ENCODE results near the gene HENMT1.

HENMT1 gene

DNA sequence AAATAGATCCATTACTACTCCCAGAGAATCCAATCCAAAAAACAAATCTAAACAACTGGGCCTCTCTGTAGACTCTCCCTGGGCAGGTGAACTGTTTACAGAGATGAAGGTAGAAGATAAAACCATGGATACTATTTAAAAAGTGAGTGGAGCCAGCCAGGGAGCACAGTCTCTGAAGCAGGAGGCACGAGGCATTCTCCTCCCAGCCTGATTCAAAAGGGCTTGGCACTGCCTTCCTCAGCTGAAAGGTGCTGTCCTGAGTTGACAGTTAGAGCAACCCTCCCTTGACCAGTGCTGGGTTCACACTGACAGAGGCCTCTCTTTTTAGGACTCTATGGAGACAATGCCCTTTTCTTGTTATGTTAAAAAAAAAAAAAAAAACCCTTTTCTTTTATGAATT, 36.8 kb downstream of the HENMT1 start:
- no peak for DNase-seq

DNA sequence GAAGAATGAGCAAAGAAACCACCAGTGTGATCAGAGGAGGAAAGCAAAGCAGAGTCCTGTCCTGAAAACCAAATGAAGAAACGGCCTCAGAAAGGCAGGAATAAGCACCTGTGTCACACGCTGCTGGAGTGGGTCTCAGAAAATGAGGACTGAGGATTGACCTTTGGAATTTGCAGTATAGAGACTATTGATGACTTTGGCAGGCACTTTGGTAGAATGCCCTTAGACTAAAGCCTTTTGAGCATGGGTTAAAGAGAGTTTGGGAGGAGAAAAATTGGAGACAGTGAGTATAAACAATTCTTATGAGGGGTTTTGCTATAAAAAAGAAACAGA, 43.2 kb downstream of the HENMT1 start:
- no peak for DNase-seq

DNA sequence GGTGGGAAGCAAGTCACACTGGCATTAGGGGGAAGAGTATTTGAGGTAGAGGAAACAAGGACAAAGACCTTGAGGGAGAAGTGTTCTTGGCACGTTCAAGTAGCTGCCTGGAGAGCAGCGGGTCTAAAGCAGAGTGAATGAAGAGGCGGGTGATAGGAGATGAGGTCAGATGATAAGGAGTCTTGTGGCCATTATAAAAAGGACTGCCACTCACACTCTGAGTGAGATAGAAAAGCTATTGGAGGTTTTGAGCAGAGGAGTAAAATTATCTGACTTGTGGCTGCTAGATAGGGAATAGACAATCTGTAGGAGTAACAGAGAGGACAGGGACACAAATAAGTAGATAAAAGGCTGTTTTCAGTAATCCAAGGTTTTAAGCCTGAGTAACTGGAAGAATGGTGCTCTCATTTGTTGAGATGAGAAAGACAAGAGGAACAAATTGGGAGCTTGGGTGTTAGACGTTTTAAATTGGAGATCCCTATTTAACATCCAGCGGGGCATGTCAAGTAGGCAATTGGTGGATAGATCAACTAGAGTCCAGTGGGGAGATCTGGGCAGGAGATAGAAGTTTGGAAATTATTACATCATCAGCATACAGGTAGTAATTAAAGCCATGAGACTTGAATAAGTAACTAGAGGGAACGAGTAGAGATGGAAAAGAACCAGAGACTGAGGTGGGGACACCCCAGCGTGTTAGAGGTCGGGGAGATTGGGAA, 43.7 kb downstream of the HENMT1 start:
- no peak for DNase-seq

DNA sequence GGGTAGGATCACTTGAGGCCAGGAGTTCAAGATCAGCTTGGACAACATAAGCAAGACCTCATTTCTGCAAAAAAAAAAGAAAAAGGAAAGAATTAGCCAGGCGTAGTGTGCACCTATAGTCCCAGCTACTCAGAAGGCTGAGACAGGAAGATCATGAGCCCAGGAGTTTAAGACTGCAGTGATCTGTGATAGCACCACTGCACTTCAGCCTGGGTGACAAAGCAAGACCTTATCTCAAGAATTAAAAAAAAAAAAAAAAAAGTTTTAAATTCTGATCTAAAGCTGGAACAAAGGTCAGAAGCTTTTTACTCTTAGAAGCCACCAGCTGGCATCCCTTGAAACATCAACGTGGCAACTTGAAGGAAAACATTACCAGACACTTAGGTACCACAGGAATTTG, 45.3 kb downstream of the HENMT1 start:
- no peak for DNase-seq

DNA sequence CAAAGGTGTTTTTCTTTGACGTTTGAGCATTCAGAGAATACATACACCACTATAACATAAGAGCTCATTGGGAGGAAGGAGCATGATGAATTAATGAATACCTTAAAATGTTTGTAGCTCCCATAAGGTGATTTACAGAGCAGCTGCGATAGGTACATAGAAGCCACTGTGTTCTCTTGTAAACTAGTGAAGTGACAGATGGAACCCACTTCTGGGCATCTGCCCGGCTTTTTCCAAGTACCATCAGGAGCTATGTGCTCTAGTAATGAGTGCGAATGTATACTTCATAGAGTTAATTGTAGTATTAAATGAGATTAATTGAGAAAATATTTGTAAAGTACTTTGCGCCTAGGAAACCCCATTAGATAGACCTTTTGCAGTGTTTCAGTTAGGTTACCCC, 48.4 kb downstream of the HENMT1 start:
- DNase-seq = no peak

DNA sequence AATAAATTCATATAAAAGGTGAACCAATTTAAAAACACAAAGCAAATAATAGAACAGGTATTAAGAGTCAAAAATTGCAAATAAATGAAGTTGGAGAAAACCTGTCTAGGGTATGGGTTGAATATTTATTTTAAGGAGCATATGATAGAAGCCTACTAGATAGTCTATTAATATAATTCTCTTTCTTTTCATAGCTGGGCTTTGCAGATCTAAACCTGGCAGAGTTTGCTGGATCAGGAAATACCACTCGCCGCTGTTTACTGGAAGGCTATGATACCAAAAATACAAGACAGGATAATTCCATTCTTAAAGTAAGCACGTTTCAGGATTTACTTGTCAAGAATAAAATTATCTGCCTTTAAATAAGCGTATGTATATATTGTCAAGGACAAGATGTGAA, 48.9 kb downstream of the HENMT1 start:
- DNase-seq = no peak

DNA sequence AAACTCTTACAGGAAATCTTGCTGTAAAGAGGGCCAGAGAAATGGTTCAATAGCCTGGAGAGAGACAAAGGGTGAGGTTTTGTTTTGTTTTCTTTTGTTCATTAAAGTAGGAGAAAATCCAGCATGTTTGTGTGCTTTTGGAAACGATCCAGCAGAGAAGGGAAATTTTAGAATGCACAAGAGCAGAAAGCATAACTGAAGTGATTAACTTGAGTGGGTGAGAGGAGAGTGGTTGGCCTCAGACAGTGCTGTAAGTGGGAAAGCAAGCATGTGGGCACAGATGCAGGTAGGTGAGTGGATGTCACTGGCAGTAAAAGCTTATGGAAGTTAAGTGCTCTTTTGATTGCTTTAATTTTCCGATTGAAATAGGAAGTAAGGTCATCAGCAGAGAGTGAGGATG, 50.8 kb downstream of the HENMT1 start:
- DNase-seq = no peak

DNA sequence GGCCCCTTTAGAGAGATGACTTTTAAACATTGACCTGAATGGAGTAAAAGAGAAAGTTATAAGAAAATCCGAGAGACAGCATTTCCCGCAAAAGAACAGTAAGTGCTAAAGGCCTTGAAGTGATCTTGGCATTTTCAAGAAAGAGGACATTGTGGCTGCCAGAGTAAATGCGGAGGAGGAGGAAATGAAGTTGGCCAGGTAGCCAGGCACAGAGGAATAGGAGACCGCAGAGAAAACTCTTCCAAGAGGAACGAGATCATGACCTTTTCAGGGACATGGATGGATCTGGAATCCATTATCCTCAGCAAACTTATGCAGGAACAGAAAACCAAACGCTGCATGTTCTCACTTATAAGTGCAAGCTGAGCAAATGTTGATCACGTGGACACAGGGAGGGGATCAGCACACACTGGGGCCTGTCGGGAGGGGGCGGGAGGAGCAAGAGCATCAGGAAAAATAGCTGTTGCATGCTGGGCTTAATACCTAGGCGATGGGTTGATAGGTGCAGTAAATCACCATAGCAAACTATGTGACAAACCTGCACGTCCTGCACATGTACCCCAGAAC, 51.3 kb downstream of the HENMT1 start:
- DNase-seq = no peak

DNA sequence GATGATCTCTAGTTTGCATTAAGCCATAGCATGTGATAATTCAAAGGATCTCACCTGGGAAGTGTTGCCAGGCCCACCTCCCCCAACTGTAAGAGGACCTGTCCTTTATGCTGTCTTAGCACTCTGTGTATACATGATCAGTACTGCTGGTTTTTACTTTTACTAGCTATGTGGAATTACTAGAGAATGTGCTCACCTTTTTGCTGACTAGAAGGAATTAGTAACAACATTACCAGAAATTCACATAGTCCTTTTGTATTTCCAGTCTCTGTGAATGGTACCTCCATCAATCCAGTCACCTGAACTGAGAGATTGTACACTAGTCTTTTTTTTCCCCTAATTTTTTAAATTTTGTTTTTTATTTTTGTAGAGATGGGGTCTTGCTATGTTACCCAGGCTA, 54.4 kb downstream of the HENMT1 start:
- no peak for DNase-seq

DNA sequence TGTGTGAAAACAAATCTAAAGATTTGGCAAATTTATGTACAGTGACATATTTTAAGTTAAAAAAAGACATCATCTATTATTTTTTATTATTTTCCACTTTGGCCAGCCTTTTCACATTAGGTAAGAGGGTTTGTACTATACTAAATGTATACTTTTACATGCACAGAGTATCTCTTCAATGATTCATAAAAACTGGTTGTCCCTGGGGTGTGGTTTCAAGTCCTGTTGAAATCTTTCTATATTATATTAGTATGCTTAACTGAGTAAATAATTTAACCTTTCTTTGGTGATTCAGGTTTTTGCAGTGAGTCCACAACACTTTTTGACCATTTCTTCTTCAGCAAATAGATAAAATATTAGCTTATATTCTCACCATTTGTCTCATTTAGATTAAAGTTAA, 55.3 kb downstream of the HENMT1 start:
- DNase-seq = no peak

DNA sequence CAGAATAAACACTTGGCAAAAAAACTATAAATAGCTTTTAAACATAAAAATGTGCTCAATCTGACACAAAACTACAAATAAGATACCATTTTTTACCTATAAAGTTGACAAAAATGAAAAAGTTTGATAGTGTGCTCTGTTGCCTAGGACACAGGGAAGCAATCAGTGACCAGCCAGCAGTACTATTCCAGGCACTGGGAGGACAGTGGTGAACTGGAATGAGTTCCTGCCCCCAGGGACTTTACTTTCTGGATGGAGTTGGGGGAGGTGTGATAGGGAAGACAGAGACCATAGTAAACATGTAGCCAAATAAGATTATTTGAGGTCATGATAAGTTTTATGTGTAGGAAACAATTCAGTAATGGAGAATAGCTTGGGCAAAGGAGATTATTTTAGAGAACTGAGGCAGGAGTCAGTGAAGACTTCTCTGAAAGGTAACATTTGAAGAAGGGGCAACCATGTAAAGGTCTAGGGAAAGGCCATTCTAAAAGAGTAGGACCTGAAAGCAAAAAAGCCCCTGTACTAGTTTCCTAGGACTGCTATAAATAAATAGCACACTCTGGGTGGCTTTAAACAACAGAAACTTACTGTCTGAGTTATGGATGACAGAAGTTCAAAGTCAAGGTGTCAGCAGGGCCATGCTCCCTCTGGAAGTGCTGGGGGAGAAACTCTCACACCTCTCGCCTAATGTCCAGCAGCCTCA, 59.0 kb downstream of the HENMT1 start:
- DNase-seq = no peak

DNA sequence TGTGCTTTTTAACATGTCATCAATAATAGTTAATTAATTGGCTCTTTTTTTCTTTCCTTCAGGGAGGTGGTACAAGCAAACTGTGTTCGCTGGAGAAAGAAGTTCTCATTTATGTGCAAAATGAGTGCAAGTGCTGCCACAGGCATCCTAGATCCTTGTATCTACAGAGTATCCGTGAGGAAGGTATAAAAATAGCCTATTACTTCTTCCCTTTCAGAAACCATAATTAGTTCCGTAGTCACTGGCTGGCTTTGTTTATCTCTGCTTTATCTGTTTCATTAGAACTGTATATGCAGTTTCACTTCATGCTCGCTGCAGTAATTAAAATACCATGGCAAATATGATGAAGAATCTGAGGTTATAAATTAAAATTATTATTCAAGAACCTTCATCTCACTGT, 60.4 kb downstream of the HENMT1 start:
- DNase-seq = no peak

DNA sequence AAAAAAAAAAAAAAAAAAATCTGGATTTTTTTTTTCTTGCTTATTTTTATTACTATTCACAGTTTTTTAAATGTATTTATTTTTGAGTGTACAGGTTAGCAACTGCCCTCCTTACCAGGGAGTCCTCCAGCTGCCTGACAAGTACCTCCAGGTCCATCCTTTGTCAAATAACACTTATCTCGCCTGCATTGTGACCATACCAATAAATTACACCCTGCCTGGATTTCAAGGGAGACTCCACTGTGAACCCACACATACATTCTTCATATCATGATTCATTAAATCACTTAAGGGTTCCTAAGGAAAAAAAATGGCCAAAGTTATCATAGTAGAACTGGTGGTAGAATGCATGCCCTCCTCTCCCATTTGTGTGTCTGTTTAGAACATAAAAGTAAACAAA, 62.6 kb downstream of the HENMT1 start:
- no peak for DNase-seq
